Activated T-cell treated with anti-CD3 and anti-CD28 coated beads, Interleukin-2, amount 50 U/mL, for 24 hours (primary cell): Measurements from ENCODE around the gene TMEM87A.
A peak's percentile ranks its signal among the peaks of the same experiment; 100 is the strongest.

Experiments used
- DNase-seq: peaks from one replicate; pipeline ENCODE4 v3.0.0-alpha.2; 2020
- H3K27ac Mint-ChIP-seq: 2 replicates; pipeline ENCODE4 v1.8.0; 2020; ENCODE audit warnings: mild to moderate bottlenecking, mixed read lengths
- H3K27me3 Mint-ChIP-seq: 2 replicates; pipeline ENCODE4 v1.8.0; 2020; ENCODE audit warnings: mixed read lengths
- H3K36me3 Mint-ChIP-seq: 2 replicates; pipeline ENCODE4 v1.8.0; 2020; ENCODE audit warnings: low read depth, mixed read lengths
- H3K4me1 Mint-ChIP-seq: 2 replicates; pipeline ENCODE4 v1.8.0; 2020; ENCODE audit warnings: low read depth, mixed read lengths
- H3K4me3 Mint-ChIP-seq: 2 replicates; pipeline ENCODE4 v1.8.0; 2020; ENCODE audit warnings: mild to moderate bottlenecking, moderate library complexity, mixed read lengths
- H3K9me3 Mint-ChIP-seq: 2 replicates; pipeline ENCODE4 v1.8.0; 2020; ENCODE audit warnings: mixed read lengths

TMEM87A gene

GRCh38 chr15:42282344-42282743 is 9.1 kb upstream of the TMEM87A start:
- H3K27me3 Mint-ChIP-seq = no peaks in the 10 kb centered on the region
- H3K9me3 Mint-ChIP-seq = no peaks in the 10 kb centered on the region
- no peak for DNase-seq
- H3K27ac Mint-ChIP-seq = no peak overlapping the region
- H3K36me3 Mint-ChIP-seq = peaks cover 63% of the 10 kb centered on the region
- no peak overlapping the region for H3K4me3 Mint-ChIP-seq
- H3K4me1 Mint-ChIP-seq = no peaks in the 10 kb centered on the region

- Mint-ChIP-seq H3K9me3 (no peaks in the 10 kb centered on the region), H3K27ac (no peak overlapping the region)
Observed at GRCh38 chr15:42279234-42279723, 6.0 kb upstream of the TMEM87A start.

GRCh38 chr15:42276762-42277161 is 3.5 kb upstream of the TMEM87A start:
- DNase-seq = no peak
- Mint-ChIP-seq H3K9me3 (no peaks in the 10 kb centered on the region), H3K36me3 (peaks cover 58% of the 10 kb centered on the region), H3K4me1 (peaks cover 28% of the 10 kb centered on the region), H3K27ac (no peak overlapping the region), H3K4me3 (no peak overlapping the region), H3K27me3 (no peaks in the 10 kb centered on the region)

More at GRCh38 chr15:42279234-42279723, 6.0 kb upstream of the TMEM87A start:
- Mint-ChIP-seq H3K27me3 (no peaks in the 10 kb centered on the region), H3K4me1 (peaks cover 17% of the 10 kb centered on the region), H3K4me3 (no peak overlapping the region), H3K36me3 (peaks cover 54% of the 10 kb centered on the region)
- DNase-seq = no peak

GRCh38 chr15:42275780-42276391 is 2.7 kb upstream of the TMEM87A start:
- Mint-ChIP-seq H3K4me3 (peak overlapping the region; percentile 99), H3K36me3 (peaks cover 62% of the 10 kb centered on the region), H3K4me1 (peaks cover 34% of the 10 kb centered on the region), H3K9me3 (no peaks in the 10 kb centered on the region), H3K27ac (peak overlapping the region; percentile 100), H3K27me3 (no peaks in the 10 kb centered on the region)
- no peak for DNase-seq

GRCh38 chr15:42274702-42274989 is 1.4 kb upstream of the TMEM87A start:
- H3K4me3 Mint-ChIP-seq = peak overlapping the region; percentile 99
- no peaks in the 10 kb centered on the region for H3K27me3 Mint-ChIP-seq
- peak overlapping the region; percentile 100 for H3K27ac Mint-ChIP-seq
- no peak for DNase-seq
- H3K4me1 Mint-ChIP-seq = peaks cover 45% of the 10 kb centered on the region
- H3K9me3 Mint-ChIP-seq = no peaks in the 10 kb centered on the region
- H3K36me3 Mint-ChIP-seq = peaks cover 60% of the 10 kb centered on the region

- no peaks in the 10 kb centered on the region for H3K27me3 Mint-ChIP-seq
- no peaks in the 10 kb centered on the region for H3K9me3 Mint-ChIP-seq
- peaks cover 48% of the 10 kb centered on the region for H3K4me1 Mint-ChIP-seq
- peak overlapping the region; percentile 100 for H3K27ac Mint-ChIP-seq
- H3K36me3 Mint-ChIP-seq = peaks cover 59% of the 10 kb centered on the region
- peak overlapping the region; percentile 99 for H3K4me3 Mint-ChIP-seq
- DNase-seq = peak; percentile 76
Observed at GRCh38 chr15:42273900-42274701, 868 bp upstream of the TMEM87A start.

- Mint-ChIP-seq H3K36me3 (peaks cover 66% of the 10 kb centered on the region), H3K4me1 (peaks cover 58% of the 10 kb centered on the region), H3K9me3 (no peaks in the 10 kb centered on the region), H3K4me3 (peak overlapping the region; percentile 60), H3K27ac (peak overlapping the region; percentile 22), H3K27me3 (no peaks in the 10 kb centered on the region)
- no peak for DNase-seq
Observed at GRCh38 chr15:42270996-42271395, 2.2 kb downstream of the TMEM87A start.

- Mint-ChIP-seq H3K4me1 (peaks cover 58% of the 10 kb centered on the region), H3K36me3 (peaks cover 70% of the 10 kb centered on the region), H3K4me3 (peak overlapping the region; percentile 60), H3K9me3 (no peaks in the 10 kb centered on the region), H3K27ac (peak overlapping the region; percentile 22), H3K27me3 (no peaks in the 10 kb centered on the region)
- DNase-seq = no peak
Observed at GRCh38 chr15:42270551-42270950, 2.7 kb downstream of the TMEM87A start.

- Mint-ChIP-seq H3K36me3 (peaks cover 81% of the 10 kb centered on the region), H3K27me3 (no peaks in the 10 kb centered on the region), H3K27ac (no peak overlapping the region), H3K9me3 (no peaks in the 10 kb centered on the region), H3K4me3 (no peak overlapping the region), H3K4me1 (peaks cover 50% of the 10 kb centered on the region)
- no peak for DNase-seq
Observed at GRCh38 chr15:42267286-42267685, 5.9 kb downstream of the TMEM87A start.

GRCh38 chr15:42264795-42265194 is 8.4 kb downstream of the TMEM87A start:
- Mint-ChIP-seq H3K4me3 (no peak overlapping the region), H3K36me3 (peaks cover 86% of the 10 kb centered on the region), H3K4me1 (peaks cover 32% of the 10 kb centered on the region), H3K27me3 (no peaks in the 10 kb centered on the region), H3K9me3 (no peaks in the 10 kb centered on the region), H3K27ac (peak overlapping the region; percentile 34)
- DNase-seq = no peak

GRCh38 chr15:42253300-42253699 is 19.9 kb downstream of the TMEM87A start:
- H3K9me3 Mint-ChIP-seq = peaks cover 8% of the 10 kb centered on the region
- H3K27me3 Mint-ChIP-seq = no peaks in the 10 kb centered on the region
- DNase-seq = no peak
- peaks cover 72% of the 10 kb centered on the region for H3K36me3 Mint-ChIP-seq
- peaks cover 1% of the 10 kb centered on the region for H3K4me1 Mint-ChIP-seq
- H3K4me3 Mint-ChIP-seq = no peak overlapping the region
- no peak overlapping the region for H3K27ac Mint-ChIP-seq

- peaks cover 70% of the 10 kb centered on the region for H3K36me3 Mint-ChIP-seq
Observed at GRCh38 chr15:42240823-42241222, 32.4 kb downstream of the TMEM87A start.

GRCh38 chr15:42239528-42240182 is 33.6 kb downstream of the TMEM87A start:
- H3K4me3 Mint-ChIP-seq = no peak overlapping the region
- H3K27ac Mint-ChIP-seq = peak overlapping the region; percentile 14
- DNase-seq = no peak
- peaks cover 6% of the 10 kb centered on the region for H3K4me1 Mint-ChIP-seq
- H3K27me3 Mint-ChIP-seq = no peaks in the 10 kb centered on the region
- H3K9me3 Mint-ChIP-seq = no peaks in the 10 kb centered on the region
- peaks cover 77% of the 10 kb centered on the region for H3K36me3 Mint-ChIP-seq

More at GRCh38 chr15:42240823-42241222, 32.4 kb downstream of the TMEM87A start:
- no peak for DNase-seq
- peaks cover 8% of the 10 kb centered on the region for H3K4me1 Mint-ChIP-seq
- H3K4me3 Mint-ChIP-seq = no peak overlapping the region
- no peaks in the 10 kb centered on the region for H3K27me3 Mint-ChIP-seq
- H3K27ac Mint-ChIP-seq = no peak overlapping the region
- no peaks in the 10 kb centered on the region for H3K9me3 Mint-ChIP-seq

GRCh38 chr15:42233107-42233506 is 40.1 kb downstream of the TMEM87A start:
- Mint-ChIP-seq H3K36me3 (peaks cover 91% of the 10 kb centered on the region), H3K4me3 (no peak overlapping the region), H3K4me1 (peaks cover 1% of the 10 kb centered on the region), H3K27ac (peak overlapping the region; percentile 61), H3K27me3 (no peaks in the 10 kb centered on the region), H3K9me3 (no peaks in the 10 kb centered on the region)
- DNase-seq = no peak

GRCh38 chr15:42232606-42233005 is 40.6 kb downstream of the TMEM87A start:
- no peak overlapping the region for H3K4me3 Mint-ChIP-seq
- no peaks in the 10 kb centered on the region for H3K9me3 Mint-ChIP-seq
- peaks cover 1% of the 10 kb centered on the region for H3K4me1 Mint-ChIP-seq
- DNase-seq = no peak
- H3K27me3 Mint-ChIP-seq = no peaks in the 10 kb centered on the region
- H3K36me3 Mint-ChIP-seq = peaks cover 91% of the 10 kb centered on the region
- H3K27ac Mint-ChIP-seq = no peak overlapping the region
